Loucy (cell line): ENCODE measurements around the gene HERC5.

Experiments used
- H2AFZ ChIP-seq: fragments of 200-600 bp; sonication (generic); 2 replicates; pipeline ENCODE4 v1.6.0; 2016; ENCODE audit warnings: antibody characterized with exemption, mild to moderate bottlenecking, low read length, moderate library complexity
- H3F3A ChIP-seq: fragments of 200-600 bp; 2 replicates; pipeline ENCODE4 v1.6.0; 2016; ENCODE audit warnings: antibody characterized with exemption, low read depth, mild to moderate bottlenecking
- H3K27me3 ChIP-seq: fragments of 200-600 bp; sonication (generic); 2 replicates; pipeline ENCODE4 v1.6.1; 2014; ENCODE audit warnings: low read length, mild to moderate bottlenecking; ENCODE audit not compliant: insufficient read depth, poor library complexity, severe bottlenecking
- H3K36me3 ChIP-seq: fragments of 200-600 bp; sonication (generic); 2 replicates; pipeline ENCODE4 v1.6.1; 2016; ENCODE audit warnings: low read length; ENCODE audit not compliant: insufficient read depth
- H3K4me1 ChIP-seq: fragments of 200-600 bp; sonication (generic); 2 replicates; pipeline ENCODE4 v1.5.1; 2014; ENCODE audit warnings: low read length, mild to moderate bottlenecking; ENCODE audit not compliant: insufficient read depth, poor library complexity, severe bottlenecking
- H3K4me2 ChIP-seq: fragments of 200-600 bp; sonication (generic); 2 replicates; pipeline ENCODE4 v1.6.0; 2014; ENCODE audit warnings: antibody characterized with exemption, low read length, low read depth, mild to moderate bottlenecking; ENCODE audit not compliant: poor library complexity, severe bottlenecking
- H3K4me3 ChIP-seq: fragments of 200-600 bp; sonication (generic); 2 replicates; pipeline ENCODE4 v1.5.1; 2014; ENCODE audit warnings: low read length, mild to moderate bottlenecking, mixed read lengths; ENCODE audit not compliant: poor library complexity, severe bottlenecking
- H3K79me2 ChIP-seq: fragments of 200-600 bp; sonication (generic); 2 replicates; pipeline ENCODE4 v1.6.1; 2014; ENCODE audit warnings: low read length; ENCODE audit not compliant: insufficient read depth
- H3K9ac ChIP-seq: fragments of 200-600 bp; sonication (generic); 2 replicates; pipeline ENCODE4 v1.6.0; 2014; ENCODE audit warnings: mild to moderate bottlenecking, low read depth, low read length, moderate library complexity; ENCODE audit not compliant: poor library complexity, severe bottlenecking
- H3K9me2 ChIP-seq: fragments of 200-600 bp; sonication (generic); replicated peaks from 2 replicates; pipeline ENCODE4 v1.6.1; 2016; ENCODE audit warnings: low read depth, low read length, mixed read lengths
- H3K9me3 ChIP-seq: fragments of 200-600 bp; sonication (generic); 2 replicates; pipeline ENCODE4 v1.6.1; 2014; ENCODE audit warnings: mild to moderate bottlenecking, antibody characterized with exemption, low read length, low read depth; ENCODE audit not compliant: insufficient read depth
- H4K20me1 ChIP-seq: fragments of 200-600 bp; sonication (generic); 2 replicates; pipeline ENCODE4 v1.6.0; 2014; ENCODE audit warnings: antibody characterized with exemption, low read length, mild to moderate bottlenecking; ENCODE audit not compliant: insufficient read depth, poor library complexity, severe bottlenecking
- CTCF ChIP-seq: fragments of 200-600 bp; sonication (generic); conservative IDR thresholded peaks from 2 replicates; pipeline ENCODE4 v1.5.1; 2014; ENCODE audit warnings: mild to moderate bottlenecking, antibody characterized with exemption, low read length
- EZH2phosphoT487 ChIP-seq: fragments of 200-600 bp; IDR thresholded peaks from 2 replicates; pipeline ENCODE4 v1.6.1; 2018; ENCODE audit warnings: antibody characterized with exemption, mild to moderate bottlenecking, moderate library complexity, borderline replicate concordance

The HERC5 gene

GRCh38 chr4:88448889-88449288 is 8.0 kb upstream of the HERC5 start:
- H2AFZ ChIP-seq = no peak overlapping the region
- H3K9me2 ChIP-seq = no peaks in the 10 kb centered on the region
- H3K36me3 ChIP-seq = no peaks in the 10 kb centered on the region
- no peaks in the 10 kb centered on the region for H3K9me3 ChIP-seq
- no peak overlapping the region for H3K4me3 ChIP-seq
- TF ChIP-seq CTCF (no peak), EZH2phosphoT487 (no peak)
- H3K4me1 ChIP-seq = no peaks in the 10 kb centered on the region
- H3K79me2 ChIP-seq = no peaks in the 10 kb centered on the region
- no peaks in the 10 kb centered on the region for H3K27me3 ChIP-seq
- no peaks in the 10 kb centered on the region for H3F3A ChIP-seq
- H3K4me2 ChIP-seq = no peak overlapping the region
- H4K20me1 ChIP-seq = no peaks in the 10 kb centered on the region
- no peak overlapping the region for H3K9ac ChIP-seq

GRCh38 chr4:88449290-88449689 is 7.6 kb upstream of the HERC5 start:
- H3K4me1 ChIP-seq = peaks cover 1% of the 10 kb centered on the region
- H4K20me1 ChIP-seq = no peaks in the 10 kb centered on the region
- H3K4me3 ChIP-seq = no peak overlapping the region
- H3F3A ChIP-seq = no peaks in the 10 kb centered on the region
- H2AFZ ChIP-seq = no peak overlapping the region
- no peaks in the 10 kb centered on the region for H3K36me3 ChIP-seq
- 0 out of 2 replicates have a peak, but pooled peaks cover under 1% of the 10 kb centered on the region for H3K79me2 ChIP-seq
- H3K4me2 ChIP-seq = no peak overlapping the region
- no peaks in the 10 kb centered on the region for H3K9me3 ChIP-seq
- H3K9me2 ChIP-seq = no peaks in the 10 kb centered on the region
- no peak overlapping the region for H3K9ac ChIP-seq
- TF ChIP-seq EZH2phosphoT487 (no peak), CTCF (no peak)
- H3K27me3 ChIP-seq = no peaks in the 10 kb centered on the region

GRCh38 chr4:88451205-88451604 is 5.7 kb upstream of the HERC5 start:
- H3K9me2 ChIP-seq = no peaks in the 10 kb centered on the region
- H3K4me1 ChIP-seq = peaks cover 19% of the 10 kb centered on the region
- no peaks in the 10 kb centered on the region for H3F3A ChIP-seq
- no peaks in the 10 kb centered on the region for H3K36me3 ChIP-seq
- no peak for TF ChIP-seq EZH2phosphoT487
- no peak for TF ChIP-seq CTCF
- H2AFZ ChIP-seq = no peak overlapping the region
- no peaks in the 10 kb centered on the region for H4K20me1 ChIP-seq
- H3K9ac ChIP-seq = no peak overlapping the region
- no peaks in the 10 kb centered on the region for H3K9me3 ChIP-seq
- no peak overlapping the region for H3K4me3 ChIP-seq
- H3K4me2 ChIP-seq = no peak overlapping the region
- no peaks in the 10 kb centered on the region for H3K27me3 ChIP-seq
- peaks cover 18% of the 10 kb centered on the region for H3K79me2 ChIP-seq
